Motor neuron (in vitro differentiated cells): ENCODE data around the gene SLC35G2. TPM values are rescaled to one million over a fixed set of nuclear protein-coding genes. Genes with fewer than 3 reads are reported as not detected.
"Not testable (repeated sequence)": the region's sequence is repeated elsewhere in the genome, so short reads cannot be mapped to it uniquely, and the experiment has no call there.

ENCODE experiments used
- ATAC-seq, 8 experiments: fragments of 200-7000 bp; cut with Tn5 transposase; replicated peaks in 6 of 8; 2 replicates each; pipeline ENCODE4 v1.8.0; 2021; ENCODE audit warnings: mild to moderate bottlenecking in 8 of 8, moderate library complexity in 8 of 8
- H3K27ac ChIP-seq, 2 donors: fragments of 250-450 bp; sonication (Bioruptor Pico); 2 replicates each; pipeline ENCODE4 v1.9.0; 2021; ENCODE audit warnings: antibody characterized with exemption in 2 of 2, mild to moderate bottlenecking in 2 of 2, moderate library complexity in 1 of 2
- H3K4me1 ChIP-seq, 2 donors: fragments of 250-450 bp; sonication (Bioruptor Pico); replicated peaks in 1 of 2; 2 replicates each; pipeline ENCODE4 v1.6.1; 2021; ENCODE audit warnings: antibody characterized with exemption in 2 of 2, mild to moderate bottlenecking in 2 of 2, moderate library complexity in 1 of 2
- H3K4me3 ChIP-seq, 5 donors: fragments of 250-450 bp; sonication (Bioruptor Pico); 2 replicates each; pipeline ENCODE4 v1.9.0; 2021; ENCODE audit warnings: antibody characterized with exemption in 5 of 5, mild to moderate bottlenecking in 5 of 5, moderate library complexity in 4 of 5
- WGBS, 10 experiments: fragments of 450-650 bp; shearing (Covaris generic); methylation state at CpG; one replicate each; pipeline ENCODE4 v1.0.0; 2022; 5-methylcytosine and 5-hydroxymethylcytosine counted together
- in situ Hi-C, 9 experiments: fragments of 400-800 bp; cut with MboI; loops; one replicate each; pipeline ENCODE4 v1.15.0; 2021; ENCODE audit warnings: low sequenced_read_pairs in 9 of 9, low pct_unique_long_range_greater_than_20kb in 2 of 9; ENCODE audit not compliant: unreplicated experiment in 9 of 9
- total RNA-seq, 8 experiments: library from RNA; unstranded; fragments of 300-600 nt; gene quantifications; 2 replicates each; pipeline versions ENCODE4 v1.2.3 to v1.2.4, GENCODE V29; 2022

The SLC35G2 gene
- total RNA-seq, 8 experiments from 2014 or later = 4.2 to 17.0 (median 11.9) TPM

- H3K27ac ChIP-seq, ATAC-seq, in situ Hi-C loops, H3K4me3 ChIP-seq, H3K4me1 ChIP-seq: not testable (repeated sequence)
- 50 to 100% (median 92%) methylated on average over 1 of the region's 1 CpG; no CpG with 5 or more reads in 4 of the 10 experiments for whole genome bisulfite sequencing, 10 experiments
Measured at GRCh38 chr3:136900694-136901093, 81.8 kb downstream of the SLC35G2 start.

- Histone ChIP-seq H3K4me1 (no peaks in the 10 kb centered on the region), H3K4me3 (no peak overlapping the region), H3K27ac (no peak overlapping the region)
- no peak for ATAC-seq
- 70 to 100% (median 96%) methylated on average over 1 to 3 of the region's 3 CpGs for WGBS, 10 experiments
- in situ Hi-C loops = no loop called here
Measured at GRCh38 chr3:136901391-136901790, 82.5 kb downstream of the SLC35G2 start.

GRCh38 chr3:136902530-136902929, 83.6 kb downstream of the SLC35G2 start:
- WGBS, 10 experiments = 63 to 100% (median 100%) methylated on average over 1 of the region's 1 CpG; no CpG with 5 or more reads in 5 of the 10 experiments
- H3K4me3 ChIP-seq, H3K27ac ChIP-seq, H3K4me1 ChIP-seq, ATAC-seq, in situ Hi-C loops: not testable (repeated sequence)

- 0 to 100% (median 50%) methylated on average over 1 of the region's 1 CpG; no CpG with 5 or more reads in 3 of the 10 experiments for WGBS, 10 experiments
- no peaks in the 10 kb centered on the region for H3K4me1 ChIP-seq
- H3K4me3 ChIP-seq = no peak overlapping the region
- in situ Hi-C loops = no loop called here
- ATAC-seq = no peak
- H3K27ac ChIP-seq = no peak overlapping the region
Measured at GRCh38 chr3:136903899-136904298, 85.0 kb downstream of the SLC35G2 start.

GRCh38 chr3:136904746-136905145, 85.8 kb downstream of the SLC35G2 start:
- Histone ChIP-seq H3K4me3 (no peak overlapping the region), H3K27ac (no peak overlapping the region), H3K4me1 (no peaks in the 10 kb centered on the region)
- 56 to 95% (median 79%) methylated on average over 2 to 4 of the region's 4 CpGs for WGBS, 10 experiments
- in situ Hi-C loops = no loop called here
- no peak for ATAC-seq

Other genes starting within 250 kb of the SLC35G2 start
- 10 to 100 TPM; 19.1 to 36.9 (median 29.4) TPM for gene STAG1, start 66.7 kb upstream of the SLC35G2 start, total RNA-seq
- gene NCK1, start 43.1 kb downstream of the SLC35G2 start, total RNA-seq = 10 to 100 TPM; 22.7 to 56.4 (median 33.0) TPM
- gene IL20RB, start 138.9 kb downstream of the SLC35G2 start, total RNA-seq = 1 to 10 TPM in 7 of 8 experiments, under 1 TPM in 1; 0.87 to 8.4 (median 1.6) TPM